H1 (cell line): ENCODE results near the gene PPP1R9A.

Experiments
- EP300 ChIP-seq, 2 experiments: IDR thresholded peaks; 1 replicate in 1 of 2; 2 replicates in 1 of 2; pipeline ENCODE4 v1.6.1; 2011 to 2012; ENCODE audit warnings: low read depth in 2 of 2, low read length in 2 of 2, mild to moderate bottlenecking in 2 of 2, borderline replicate concordance in 1 of 2, inconsistent platforms in 1 of 2, moderate library complexity in 1 of 2
- GTF2F1 ChIP-seq: IDR thresholded peaks from 2 replicates; pipeline ENCODE4 v1.6.1; 2012; ENCODE audit warnings: low read depth, low read length, improper control_type of control experiment, borderline replicate concordance
- HDAC6 ChIP-seq: IDR thresholded peaks from one replicate; pipeline ENCODE4 v1.7.1; 2012; ENCODE audit warnings: low read depth, mild to moderate bottlenecking, inconsistent platforms, low read length, moderate library complexity
- MAX ChIP-seq: IDR thresholded peaks from 2 replicates; pipeline ENCODE4 v1.6.1; 2012; ENCODE audit warnings: inconsistent platforms
- NRF1 ChIP-seq: IDR thresholded peaks from 2 replicates; pipeline ENCODE4 v1.6.1; 2011; ENCODE audit warnings: mild to moderate bottlenecking, low read depth, low read length, improper control_type of control experiment
- POLR2A ChIP-seq, 2 experiments: IDR thresholded peaks; 1 replicate in 1 of 2; 2 replicates in 1 of 2; pipeline ENCODE4 v1.6.1; 2011; ENCODE audit warnings: low read depth in 2 of 2, low read length in 2 of 2, mild to moderate bottlenecking in 2 of 2; ENCODE audit errors: control extremely low read depth in 1 of 2
- POLR2AphosphoS5 ChIP-seq: IDR thresholded peaks from 2 replicates; pipeline ENCODE4 v1.6.1; 2011; ENCODE audit warnings: low read depth, low read length
- ZNF274 ChIP-seq: IDR thresholded peaks from 2 replicates; pipeline ENCODE4 v1.7.0; 2012; ENCODE audit warnings: low read length, borderline replicate concordance; ENCODE audit errors: extremely low read depth

- no peak for TF ChIP-seq MAX
- TF ChIP-seq ZNF274: no peak
- no peak for TF ChIP-seq EP300 (IDR thresholded peaks at IDR 0.05; ENCODE audit: borderline replicate concordance in 1 of 2, low read depth in 2 of 2, low read length in 2 of 2)
- TF ChIP-seq NRF1: no peak
- no peak for TF ChIP-seq POLR2AphosphoS5
- TF ChIP-seq POLR2A (IDR thresholded peaks at IDR 0.05; ENCODE audit: control extremely low read depth in 1 of 2, low read depth in 2 of 2, low read length in 2 of 2): no peak
- TF ChIP-seq GTF2F1: no peak
- no peak for TF ChIP-seq HDAC6
Measured at GRCh38 chr7:94940241-94940640, 32.8 kb downstream of the PPP1R9A start.
